GM12801 (cell line): ENCODE measurements around the gene EFNA5.

Experiments used
- TF ChIP-seq, protein P1 (sequence below): IDR thresholded peaks from one replicate; pipeline ENCODE4 v1.5.1; 2011; ENCODE audit warnings: control low read depth; ENCODE audit not compliant: insufficient read length; ENCODE audit errors: extremely low read depth

The EFNA5 gene

DNA sequence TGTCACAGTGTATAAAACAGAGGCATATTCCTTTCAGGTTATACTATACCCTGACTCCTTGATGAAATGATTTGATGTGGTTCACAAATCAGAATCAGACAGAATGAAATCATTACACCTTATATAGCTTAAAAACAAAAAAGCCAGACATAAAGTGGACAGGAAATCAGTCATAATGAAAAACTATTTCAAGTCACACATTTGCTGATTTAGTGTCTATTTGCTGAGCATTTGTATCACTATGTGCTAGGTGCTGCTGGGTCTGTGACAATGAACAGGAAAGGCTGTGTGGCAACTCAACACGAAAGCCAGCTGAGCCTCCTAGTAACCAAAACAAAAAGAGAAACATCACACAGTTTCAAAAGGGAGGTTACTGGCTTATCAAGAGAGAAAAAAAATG lies 194.0 kb downstream of the EFNA5 start:
- TF ChIP-seq, protein P1, sequence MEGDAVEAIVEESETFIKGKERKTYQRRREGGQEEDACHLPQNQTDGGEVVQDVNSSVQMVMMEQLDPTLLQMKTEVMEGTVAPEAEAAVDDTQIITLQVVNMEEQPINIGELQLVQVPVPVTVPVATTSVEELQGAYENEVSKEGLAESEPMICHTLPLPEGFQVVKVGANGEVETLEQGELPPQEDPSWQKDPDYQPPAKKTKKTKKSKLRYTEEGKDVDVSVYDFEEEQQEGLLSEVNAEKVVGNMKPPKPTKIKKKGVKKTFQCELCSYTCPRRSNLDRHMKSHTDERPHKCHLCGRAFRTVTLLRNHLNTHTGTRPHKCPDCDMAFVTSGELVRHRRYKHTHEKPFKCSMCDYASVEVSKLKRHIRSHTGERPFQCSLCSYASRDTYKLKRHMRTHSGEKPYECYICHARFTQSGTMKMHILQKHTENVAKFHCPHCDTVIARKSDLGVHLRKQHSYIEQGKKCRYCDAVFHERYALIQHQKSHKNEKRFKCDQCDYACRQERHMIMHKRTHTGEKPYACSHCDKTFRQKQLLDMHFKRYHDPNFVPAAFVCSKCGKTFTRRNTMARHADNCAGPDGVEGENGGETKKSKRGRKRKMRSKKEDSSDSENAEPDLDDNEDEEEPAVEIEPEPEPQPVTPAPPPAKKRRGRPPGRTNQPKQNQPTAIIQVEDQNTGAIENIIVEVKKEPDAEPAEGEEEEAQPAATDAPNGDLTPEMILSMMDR, result no peak

DNA sequence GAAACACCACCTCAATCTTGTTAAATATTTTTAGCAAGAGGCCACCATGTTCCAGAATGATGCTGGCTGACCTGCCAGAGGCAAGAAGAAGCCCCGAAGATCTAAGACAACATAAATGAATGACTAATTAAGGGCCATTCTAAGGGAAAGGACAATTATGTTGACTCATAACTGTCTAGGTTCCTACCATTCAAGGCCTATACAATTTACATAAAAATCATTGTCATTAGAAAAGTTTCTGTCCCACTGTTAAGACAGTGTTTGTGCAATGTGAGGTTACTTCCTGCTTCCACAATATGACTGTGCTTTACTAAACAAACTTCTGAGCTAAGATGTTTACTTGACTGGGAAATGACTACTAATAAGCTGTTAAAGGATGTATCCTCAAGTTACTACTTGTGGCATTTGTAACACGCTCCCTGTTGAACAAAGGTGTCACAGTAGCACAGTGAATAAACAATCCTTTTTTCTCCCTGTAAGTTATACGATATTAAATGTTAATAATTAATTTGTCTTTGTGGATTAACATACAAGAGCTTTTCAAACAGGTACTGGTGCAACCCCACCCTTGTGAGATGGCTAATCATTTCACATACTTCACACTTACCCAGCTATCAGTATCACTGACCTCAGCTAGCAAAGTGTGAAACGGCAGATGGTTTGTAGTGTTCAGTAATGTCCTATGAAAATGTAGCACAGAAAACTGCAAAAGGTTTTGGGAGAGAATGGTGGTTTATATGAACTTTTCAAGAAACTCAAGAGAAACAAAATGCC lies 195.8 kb downstream of the EFNA5 start:
- TF ChIP-seq, protein P1, result no peak

- TF ChIP-seq, protein P1, result no peak
Observed at GRCh38 chr5:107474361-107474715, 196.4 kb downstream of the EFNA5 start.

GRCh38 chr5:107472620-107473064 lies 198.1 kb downstream of the EFNA5 start:
- TF ChIP-seq, protein P1, result no peak

DNA sequence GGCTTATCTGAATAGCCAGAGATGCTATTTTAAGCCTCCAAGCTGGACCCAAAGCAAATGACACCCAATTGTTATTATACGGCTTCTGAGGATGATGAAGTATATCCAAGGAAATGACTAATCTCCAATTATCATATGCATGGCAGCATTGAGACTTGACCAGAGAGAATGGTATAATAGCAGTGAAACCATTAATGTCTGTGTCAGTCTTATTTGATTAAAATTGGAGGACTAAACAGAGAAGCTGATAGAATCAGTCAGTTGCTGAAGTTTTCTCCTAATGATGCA lies 200.5 kb downstream of the EFNA5 start:
- TF ChIP-seq, protein P1, result no peak

DNA sequence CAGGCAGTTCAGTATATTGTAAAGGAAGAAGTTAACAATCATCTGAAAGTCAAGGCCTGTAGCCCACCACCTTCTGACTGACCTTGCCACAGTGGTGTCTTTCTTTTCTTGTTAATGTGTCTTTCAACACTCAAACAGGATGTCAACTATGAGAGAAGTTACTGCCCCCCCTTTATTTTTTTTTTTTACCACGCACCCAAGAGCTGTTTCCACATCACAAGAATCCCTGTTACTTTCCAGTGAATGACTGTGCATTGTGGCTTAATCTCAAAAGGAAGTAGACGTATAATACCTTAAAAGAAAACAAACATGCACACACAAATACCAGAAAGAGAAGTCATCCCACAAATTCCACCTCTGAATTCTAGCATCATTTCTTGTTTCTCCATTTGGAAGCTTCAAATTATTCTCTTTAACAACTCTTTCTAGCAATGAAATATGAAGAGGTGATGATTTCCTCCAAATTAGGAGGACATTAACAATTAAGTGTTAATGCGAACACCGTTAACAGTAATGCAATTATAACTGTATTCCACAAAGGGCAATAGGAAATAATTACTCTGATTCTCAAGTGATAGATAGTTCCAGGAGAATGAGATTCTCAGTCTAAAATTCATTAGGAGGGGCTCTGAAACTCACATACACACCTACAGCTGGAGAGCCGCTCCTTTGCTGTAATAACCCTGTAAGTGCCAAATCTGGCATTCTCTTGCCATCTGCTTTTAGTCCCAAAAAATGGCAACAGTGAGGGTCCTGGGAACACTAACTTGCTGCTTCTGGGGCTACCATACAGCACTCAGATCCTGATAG lies 201.0 kb downstream of the EFNA5 start:
- TF ChIP-seq, protein P1, result no peak

- TF ChIP-seq, protein P1, result no peak
Observed at GRCh38 chr5:107469064-107469463, 201.7 kb downstream of the EFNA5 start.
